HG03460 (cell line): ENCODE data around the gene EMID1.
"Not testable (repeated sequence)": the region's sequence is repeated elsewhere in the genome, so short reads cannot be mapped to it uniquely, and the experiment has no call there.

Experiments
- ATAC-seq: cut with Tn5 transposase; IDR thresholded peaks from one replicate; pipeline ENCODE4 v1.9.1; 2021; ENCODE audit not compliant: unreplicated experiment

Gene EMID1

DNA sequence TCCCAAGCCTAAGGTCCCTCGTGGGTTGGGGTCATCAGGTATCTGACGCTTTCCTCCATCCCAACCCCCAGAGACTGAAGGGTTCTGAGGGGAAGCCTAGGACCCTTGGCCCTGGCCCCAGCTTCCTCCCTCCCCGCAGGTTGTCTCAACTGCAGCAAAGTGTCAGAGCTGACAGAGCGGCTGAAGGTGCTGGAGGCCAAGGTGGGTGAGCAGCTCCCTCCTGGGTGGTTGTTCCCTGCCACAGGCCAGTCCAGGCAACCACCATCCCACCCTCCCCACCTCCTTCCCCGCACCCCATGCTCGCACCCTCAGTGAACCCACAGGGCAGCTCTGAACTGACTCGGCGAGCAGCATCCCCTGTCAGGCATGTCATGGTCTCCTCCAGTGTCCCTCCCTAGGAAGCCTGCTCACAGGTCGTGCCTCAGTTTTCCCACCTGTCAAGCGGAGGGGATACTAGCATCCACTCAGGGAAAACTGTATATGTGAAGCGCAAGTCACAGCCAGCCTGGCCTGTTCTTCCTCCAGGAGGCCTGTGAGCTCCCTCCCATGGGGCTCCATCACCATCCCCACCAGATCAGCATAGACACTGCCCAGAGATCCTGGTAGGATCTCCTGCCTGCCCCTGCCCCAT lies 20.8 kb downstream of the EMID1 start:
- ATAC-seq: no peak

DNA sequence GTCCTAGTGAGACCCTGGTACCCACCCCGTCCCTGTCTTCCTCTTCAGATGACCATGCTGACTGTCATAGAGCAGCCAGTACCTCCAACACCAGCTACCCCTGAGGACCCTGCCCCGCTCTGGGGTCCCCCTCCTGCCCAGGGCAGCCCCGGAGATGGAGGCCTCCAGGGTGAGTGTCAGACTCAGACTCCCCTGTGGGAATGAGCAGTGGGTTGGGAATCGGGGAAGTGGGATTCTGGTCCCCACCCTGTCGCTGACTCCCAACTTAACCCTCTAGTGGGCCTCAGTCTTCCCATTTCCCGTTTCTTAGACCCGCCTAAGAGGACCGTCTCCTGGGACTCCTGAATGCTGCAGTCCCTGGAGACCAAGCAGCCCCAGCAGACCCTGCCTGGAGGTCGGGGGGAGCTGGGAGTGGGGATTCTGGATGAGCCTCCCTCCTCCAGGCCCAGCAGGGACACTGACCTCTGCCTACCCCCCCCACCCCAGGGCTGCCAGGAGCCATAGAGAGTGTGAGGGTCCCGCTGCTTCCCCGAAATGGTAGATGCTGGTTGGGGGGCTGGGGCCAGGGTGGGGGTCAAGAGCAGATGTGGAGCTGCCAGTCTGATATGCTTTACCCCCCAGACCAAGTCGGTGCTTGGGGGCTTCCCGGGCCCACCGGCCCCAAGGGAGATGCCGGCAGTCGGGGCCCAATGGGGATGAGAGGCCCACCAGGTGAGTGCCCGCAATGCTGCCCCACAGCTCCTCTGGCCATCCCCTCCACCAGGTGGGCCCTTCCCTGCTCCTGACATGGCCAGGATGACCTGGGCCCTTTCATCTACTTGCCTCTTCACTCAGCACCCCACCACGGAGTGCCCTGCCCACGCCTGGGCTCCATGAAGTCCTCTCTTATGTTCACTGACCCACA lies 25.5 kb downstream of the EMID1 start:
- no peak for ATAC-seq

DNA sequence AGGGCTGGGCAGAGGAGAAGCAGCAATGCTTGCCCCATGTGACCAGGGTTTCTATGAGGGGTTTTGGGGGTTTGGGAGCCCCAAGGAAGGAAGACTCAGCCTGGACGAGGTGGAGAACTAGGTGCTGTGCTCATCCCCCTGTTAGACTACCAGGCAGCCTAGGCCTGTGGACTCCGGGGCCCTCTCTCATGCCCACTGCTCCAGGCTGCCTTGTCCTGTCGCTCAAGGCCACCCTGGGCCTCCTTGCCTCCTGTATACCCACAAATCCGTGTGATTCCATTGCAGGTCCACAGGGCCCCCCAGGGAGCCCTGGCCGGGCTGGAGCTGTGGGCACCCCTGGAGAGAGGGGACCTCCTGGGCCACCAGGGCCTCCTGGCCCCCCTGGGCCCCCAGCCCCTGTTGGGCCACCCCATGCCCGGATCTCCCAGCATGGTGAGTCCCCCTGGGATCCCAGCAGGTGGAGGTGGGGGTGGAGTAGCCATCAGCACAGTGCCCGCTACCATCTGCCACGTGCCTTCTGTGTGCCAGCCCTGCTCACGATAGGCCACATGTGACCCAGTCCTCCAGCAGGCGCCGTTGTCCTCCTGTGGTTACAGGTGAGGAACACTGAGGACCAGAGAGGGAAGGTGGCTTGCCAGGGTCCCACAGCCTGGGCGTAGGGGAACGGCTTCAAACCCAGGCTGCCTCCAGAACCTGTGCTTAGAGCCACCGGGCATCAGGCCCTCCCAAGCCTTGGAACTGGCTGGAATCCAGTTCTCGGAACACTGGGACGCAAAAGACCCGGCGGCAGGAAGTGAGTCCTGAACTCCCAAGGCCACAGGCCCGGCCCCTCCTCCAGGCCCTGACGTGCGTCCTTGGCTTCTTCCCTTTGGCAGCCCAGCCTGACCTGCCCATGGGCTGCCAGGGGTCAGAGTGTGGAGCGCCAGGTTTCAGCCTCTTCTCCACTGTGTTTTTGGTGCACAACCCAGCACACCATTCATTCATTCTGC lies 26.6 kb downstream of the EMID1 start:
- ATAC-seq: no peak

DNA sequence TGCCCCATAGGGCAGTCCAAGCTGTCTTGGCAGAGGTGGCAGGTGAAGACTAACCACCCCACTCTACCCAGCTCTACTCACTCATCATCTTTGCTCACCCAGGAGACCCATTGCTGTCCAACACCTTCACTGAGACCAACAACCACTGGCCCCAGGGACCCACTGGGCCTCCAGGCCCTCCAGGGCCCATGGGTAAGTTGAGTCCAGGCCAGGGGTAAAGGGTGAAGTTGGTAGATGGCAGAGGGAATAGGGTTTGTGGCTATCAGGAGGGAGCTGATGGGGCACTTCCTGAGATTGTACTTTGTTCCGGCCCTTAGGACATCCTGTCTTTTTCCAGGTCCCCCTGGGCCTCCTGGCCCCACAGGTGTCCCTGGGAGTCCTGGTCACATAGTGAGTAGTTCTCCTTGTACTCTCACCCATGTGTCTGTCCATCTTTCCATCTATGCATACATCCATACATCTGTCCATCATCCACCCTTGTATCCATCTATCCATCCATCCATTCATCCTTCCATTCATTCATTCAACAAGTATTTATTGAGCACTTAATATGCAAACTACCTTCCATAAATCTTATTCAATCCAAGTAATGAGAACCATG lies 27.7 kb downstream of the EMID1 start:
- no peak for ATAC-seq

DNA sequence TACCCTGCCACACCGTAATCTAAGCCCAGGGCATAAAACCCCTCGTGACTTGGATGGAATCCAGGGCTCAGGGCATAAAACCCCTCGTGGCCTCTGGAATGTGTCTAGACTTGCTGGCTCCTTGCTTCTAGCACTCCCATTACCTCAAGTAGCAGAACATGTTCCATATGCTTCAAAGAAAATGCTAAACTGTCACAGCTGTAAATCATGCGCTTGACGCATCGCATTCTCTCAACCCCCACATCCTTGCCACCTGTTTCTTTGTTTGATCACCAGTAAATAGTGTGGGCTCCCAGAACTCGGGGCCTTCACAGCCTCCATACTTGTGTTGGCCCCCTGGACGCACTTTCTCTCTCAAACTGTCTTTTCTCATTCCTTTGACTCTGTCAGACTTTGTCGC lies 34.8 kb downstream of the EMID1 start:
- not testable (repeated sequence) for ATAC-seq

DNA sequence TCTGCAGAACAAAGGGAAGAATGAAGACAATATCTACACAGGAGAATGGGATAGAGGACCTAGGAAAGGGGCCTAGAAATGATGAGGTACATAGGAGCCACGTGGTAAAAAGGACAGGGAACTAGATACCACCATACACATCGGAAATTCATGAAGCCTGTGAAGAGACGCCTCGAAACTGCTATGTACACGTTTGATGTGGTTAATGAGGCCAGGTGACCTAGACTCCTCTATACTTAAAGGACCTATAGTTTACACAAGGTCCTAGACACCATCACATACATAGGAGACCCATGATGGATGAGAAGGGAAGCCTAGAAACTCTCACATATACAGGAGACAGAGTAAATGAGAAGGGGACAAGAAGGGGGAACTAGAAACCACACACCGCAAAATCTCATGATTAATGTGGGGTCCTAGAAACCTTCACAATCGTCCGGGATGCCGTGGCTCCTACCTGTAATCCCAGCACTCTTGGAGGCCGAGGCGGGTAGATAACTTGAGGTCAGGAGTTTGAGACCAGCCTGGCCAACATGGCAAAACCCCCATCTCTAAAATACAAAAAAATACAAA lies 38.3 kb downstream of the EMID1 start:
- ATAC-seq: no peak

DNA sequence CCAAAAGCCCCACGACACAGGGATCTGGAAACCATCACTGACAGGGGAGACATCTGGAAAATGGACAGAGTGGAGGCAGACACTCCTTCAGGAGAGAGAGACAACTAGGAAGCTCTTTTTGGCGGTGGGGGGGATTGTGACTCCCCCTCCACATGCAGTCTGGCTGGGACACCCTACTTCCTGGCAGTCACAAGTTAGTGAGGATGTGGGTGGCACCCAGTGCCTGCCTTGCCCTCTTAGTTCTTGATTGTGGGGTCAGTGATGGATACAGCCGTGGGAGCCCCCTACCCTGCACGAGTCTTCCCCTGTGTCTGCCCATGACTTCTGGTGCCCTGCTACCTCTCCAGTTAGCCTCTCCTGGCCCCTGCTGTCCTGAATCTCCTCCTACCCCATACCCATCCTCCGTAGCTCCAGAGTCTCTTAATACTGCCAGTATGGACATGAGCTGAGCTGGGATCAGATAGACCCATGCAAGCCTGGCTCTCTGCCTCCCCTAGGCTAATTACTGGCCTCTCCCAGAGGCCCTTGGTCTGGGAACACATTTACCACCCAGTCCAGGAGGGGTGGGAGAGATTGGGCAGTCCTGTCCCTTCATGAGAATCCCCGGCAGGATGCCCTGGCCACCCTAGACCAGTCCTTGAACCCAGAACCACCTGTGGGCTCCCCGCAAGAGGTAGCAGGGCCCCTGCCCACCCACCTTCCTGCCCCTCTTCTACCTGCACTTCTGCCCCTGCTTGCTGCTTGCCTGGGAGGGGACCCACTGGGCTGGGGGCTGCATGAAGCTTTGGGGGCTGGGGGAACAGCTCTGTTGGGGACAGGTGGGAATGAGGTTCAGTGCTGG lies 39.3 kb downstream of the EMID1 start:
- no peak for ATAC-seq

DNA sequence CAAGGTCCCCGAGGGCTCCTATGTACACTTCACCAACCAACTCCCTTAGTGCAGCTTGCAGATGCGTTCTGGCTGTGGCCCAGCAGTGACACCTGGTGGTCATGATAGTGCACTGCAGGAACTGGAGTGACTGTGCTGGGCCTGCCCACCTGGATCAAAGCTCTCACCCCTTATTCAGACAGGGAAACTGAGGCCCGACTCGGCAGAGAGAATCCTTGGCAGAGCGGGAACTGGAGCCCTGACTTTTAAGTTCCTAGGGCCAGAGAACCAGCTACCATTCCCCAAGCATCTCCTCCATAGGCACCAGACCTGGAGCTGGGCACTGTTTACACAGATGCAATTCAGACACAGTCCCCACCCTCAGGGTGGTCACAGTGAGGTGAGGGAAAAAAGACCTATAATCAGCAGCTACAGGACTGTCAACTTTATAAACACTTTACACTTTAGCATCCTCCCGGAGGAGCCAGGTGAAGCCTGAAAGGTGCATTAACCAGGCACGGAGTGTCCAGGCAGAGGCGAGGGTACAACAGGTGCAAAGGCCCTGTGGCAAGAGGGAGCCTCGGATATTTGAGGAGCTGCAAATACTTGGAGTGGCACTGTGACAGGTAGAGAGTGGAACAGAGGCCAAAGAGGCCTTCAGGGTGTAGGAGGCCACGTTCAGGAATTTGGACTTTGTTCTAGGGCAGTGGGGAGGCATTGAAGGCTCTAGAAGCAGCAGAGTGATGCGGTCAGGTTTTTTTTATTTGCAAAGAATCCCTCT lies 40.1 kb downstream of the EMID1 start:
- no peak for ATAC-seq

DNA sequence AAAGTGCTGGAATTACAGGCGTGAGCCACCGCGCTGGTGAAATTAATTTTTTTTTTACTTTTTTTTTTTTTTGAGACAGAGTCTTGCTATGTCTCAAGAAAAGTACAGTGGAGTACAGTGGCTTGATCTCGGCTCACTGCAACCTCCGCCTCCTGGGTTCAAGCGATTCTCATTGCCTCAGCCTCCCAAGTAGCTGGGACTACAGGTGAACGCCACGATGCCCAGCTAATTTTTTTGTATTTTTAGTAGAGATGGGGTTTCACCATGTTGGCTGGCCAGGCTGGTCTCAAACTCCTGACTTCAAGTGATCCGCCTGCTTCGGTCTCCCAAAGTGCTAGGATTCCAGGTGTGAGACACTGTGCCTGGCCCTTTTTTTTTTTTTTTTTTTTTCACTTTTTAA lies 42.2 kb downstream of the EMID1 start:
- ATAC-seq: not testable (repeated sequence)

DNA sequence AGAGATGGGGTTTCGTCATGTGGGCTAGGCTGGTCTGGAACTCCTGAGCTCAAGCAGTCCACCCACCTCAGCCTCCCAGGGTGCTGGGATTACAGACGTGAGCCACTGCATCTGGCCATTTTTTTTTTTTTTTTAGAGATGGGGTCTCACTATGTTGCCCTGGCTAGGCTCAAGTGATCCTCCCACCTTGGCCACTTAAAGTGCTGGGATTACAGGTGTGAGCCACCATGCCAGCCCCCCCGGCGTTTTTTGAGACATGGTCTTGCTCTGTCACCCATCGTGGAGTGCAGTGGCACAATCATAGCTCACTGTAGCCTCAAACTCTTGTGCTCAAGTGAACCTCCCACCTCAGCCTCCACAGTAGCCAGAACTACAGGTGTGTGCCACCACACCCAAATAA lies 45.6 kb downstream of the EMID1 start:
- ATAC-seq: no peak

DNA sequence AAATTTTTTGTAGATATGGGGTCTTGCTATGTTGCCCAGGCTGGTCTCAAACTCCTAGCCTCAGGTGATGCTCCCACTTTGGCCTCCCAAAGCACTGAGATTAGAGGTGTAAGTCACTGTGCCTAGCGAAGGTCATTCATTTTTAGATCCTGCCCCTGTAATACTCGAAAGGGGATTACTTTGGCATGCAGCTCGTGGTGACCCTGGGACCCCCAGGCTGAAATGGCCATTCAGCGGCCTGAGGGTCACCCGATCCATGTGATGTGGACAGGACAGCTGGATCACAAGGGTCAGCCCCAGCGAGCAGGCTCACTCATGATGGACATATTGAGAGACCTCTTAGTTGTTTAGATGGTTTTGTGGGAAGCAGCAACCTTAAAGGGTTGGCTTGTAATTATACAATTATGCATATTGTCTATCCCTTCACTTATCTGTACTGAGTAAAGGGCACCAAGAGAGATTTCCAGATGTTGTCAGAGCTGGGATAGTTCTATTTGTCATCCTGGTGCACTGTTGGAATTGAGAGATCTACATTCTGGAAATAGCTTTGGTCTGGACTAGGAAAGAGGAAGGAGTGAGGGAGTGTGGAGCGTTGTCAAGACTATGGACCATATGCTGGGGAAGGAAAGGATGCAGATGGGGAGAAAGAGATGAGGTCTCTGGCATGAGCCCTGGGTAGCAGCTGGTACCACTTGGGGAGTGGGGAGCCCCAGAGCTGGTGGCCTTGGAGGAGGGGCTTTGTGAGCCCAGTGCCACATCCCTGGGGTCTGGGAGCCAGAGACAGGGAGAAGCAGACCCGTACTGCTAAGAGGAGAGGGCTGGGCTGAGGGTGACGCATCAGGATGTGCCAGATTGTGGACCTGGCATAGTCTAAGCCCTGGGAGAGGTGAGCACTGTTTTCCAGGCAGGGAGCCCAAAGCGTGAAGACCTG lies 46.5 kb downstream of the EMID1 start:
- no peak for ATAC-seq

DNA sequence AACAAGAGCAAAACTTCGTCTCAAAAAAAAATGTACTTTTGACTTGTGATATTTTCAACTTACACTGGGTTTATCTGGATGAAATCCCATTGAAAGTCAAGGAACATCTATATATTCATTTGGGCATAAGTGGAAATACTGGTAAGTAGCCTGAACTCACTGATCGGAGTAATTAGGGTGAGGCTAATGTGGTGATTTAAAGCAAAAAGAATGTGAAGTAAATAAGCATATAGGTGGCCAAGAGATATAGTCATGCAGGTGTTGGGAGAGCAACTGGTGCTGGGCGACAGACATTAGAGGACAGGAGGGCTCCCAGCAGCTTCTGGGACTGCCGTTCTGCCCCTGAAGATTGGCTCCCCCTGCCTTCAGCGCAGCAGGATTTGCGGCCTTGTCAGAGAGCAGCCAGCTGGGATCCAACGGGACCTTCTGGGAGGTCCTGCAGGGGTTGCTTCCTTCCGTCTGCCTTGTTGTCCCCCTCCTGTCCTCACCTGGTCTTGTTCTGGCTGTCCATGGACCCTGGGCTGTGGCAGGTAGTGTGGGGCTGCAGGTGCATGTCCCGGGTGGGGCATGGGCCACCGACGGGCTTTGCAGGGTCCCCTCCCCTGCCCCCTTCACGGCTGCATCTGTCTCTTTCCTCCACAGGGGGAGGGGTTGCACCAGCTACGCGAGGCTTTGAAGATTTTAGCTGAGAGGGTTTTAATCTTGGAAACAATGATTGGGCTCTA lies 48.0 kb downstream of the EMID1 start:
- ATAC-seq: no peak

DNA sequence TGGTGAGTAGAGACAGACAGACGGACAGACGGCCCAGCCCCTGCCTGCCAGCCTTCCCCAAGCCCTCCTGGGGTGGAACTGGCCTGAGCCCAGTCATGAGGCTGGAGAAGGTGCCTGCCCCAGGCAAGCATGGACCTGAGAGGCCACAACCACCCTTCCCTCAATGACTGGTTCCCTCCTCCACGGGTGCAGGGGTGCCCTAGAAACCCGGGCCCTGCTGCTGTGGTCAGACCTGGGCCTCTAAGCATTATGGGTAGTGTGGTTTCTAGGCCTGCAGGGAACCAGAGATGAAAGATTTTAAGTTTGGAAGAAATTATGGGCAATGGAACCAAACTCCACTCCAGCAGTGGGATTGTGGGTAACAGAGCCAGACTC lies 48.6 kb downstream of the EMID1 start:
- no peak for ATAC-seq

DNA sequence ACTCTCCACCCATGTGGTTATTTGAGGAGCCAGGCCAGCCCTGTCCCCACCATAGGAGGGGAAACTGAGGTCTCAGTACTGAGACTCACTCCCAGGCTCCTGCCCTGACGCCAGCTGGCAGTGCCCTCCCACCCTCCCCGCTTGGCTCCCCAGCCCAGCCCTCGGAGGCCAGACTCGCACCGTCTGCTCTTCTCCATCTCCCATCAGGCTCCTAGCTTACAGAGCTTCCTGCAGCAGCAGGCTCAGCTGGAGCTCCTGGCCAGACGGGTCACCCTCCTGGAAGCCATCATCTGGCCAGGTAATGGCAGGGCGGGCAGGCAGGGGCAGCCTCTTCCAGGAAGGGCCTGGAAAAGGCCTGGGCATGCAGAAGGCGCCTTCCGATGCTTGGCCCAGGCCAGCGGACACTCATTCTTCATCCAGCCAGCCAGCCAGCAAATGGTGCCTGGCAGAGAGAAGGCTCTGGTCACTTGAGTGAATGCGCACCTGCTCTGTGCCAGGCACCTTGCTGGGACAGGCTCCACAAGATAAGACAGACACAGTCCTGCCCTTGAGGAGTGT lies 49.4 kb downstream of the EMID1 start:
- no peak for ATAC-seq

DNA sequence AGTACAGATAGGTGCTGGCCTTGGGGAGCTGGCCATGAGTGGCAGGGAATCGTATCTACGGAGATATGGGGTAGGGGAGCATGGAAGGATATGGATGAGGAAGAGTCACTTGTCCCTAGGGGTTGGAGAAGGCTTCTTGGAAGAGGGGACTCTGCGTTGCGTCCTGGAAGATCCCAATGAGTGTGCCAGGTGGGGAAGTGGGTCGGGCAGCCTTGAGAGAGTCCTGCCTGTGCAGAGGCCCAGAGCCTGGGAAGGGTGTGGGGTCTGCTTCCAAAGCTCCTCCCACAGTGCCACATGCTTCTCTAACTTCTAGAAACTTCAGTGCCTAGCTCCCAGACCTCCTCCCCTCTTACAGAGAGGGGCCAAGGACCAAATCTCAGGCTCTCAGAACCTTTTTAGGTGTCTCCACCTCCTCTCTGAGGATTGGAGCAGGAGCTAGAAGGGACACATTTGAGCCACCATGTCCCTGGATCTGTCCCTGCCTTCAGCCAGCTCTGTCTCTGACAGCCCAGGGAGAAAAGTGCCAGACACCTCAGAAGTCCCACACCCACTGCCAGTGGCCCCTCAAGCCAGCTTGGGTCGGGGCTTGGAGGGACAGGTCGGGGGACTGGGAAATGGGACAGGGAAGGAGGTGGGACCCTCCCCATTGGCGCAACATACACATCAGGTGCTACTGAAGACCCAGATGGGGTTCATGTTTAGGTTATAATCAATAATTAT lies 51.1 kb downstream of the EMID1 start:
- ATAC-seq: no peak

DNA sequence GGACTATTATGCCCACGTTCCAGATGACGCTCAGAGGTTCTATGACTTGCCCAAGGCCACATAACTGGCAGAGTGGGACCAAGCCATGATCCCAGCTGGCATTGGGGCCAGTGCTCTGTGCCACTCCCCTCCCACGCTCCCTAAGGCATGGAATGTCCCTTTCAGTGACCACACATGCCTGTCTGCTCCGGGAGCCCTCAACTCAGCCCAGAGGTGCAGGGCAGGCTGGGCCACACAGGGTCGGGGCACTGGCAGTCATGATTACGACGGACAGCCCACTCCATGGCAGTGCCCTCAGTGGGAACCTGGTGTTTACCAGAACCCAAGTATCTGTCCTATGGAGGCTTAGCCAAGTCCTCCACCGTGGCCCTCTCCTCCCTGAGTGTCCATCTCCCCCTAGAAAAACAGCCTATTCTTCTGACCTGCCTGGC lies 52.1 kb downstream of the EMID1 start:
- ATAC-seq: no peak
